HUDEP-2 (cell line): ENCODE results near the gene NPRL2.

Source experiments
- DNase-seq, 76 experiments: peaks; one replicate each; lab custom pipeline; 2025; ENCODE audit not compliant: unreplicated experiment in 76 of 76; lab: John Stamatoyannopoulos, UW

Gene NPRL2

GRCh38 chr3:50374363-50375257 is 24.0 kb upstream of the NPRL2 start:
- DNase-seq = no peak

GRCh38 chr3:50373146-50374051 is 22.8 kb upstream of the NPRL2 start:
- no peak for DNase-seq

- DNase-seq = peak in 70 of 76 experiments; percentile 12 to 86 (median 66)
Measured at GRCh38 chr3:50372349-50372748, 21.8 kb upstream of the NPRL2 start.

- peak in 32 of 76 experiments; percentile 5 to 62 (median 32) for DNase-seq
Measured at GRCh38 chr3:50371133-50371685, 20.6 kb upstream of the NPRL2 start.

- DNase-seq = peak in 42 of 76 experiments; percentile 10 to 67 (median 32)
Measured at GRCh38 chr3:50370594-50370993, 20.0 kb upstream of the NPRL2 start.

- DNase-seq = peak in 47 of 76 experiments; percentile 5 to 61 (median 35)
Measured at GRCh38 chr3:50369012-50369670, 18.6 kb upstream of the NPRL2 start.

GRCh38 chr3:50365842-50366220 is 15.3 kb upstream of the NPRL2 start:
- DNase-seq = no peak

- DNase-seq = peak in 71 of 76 experiments; percentile 4 to 87 (median 72)
Measured at GRCh38 chr3:50365080-50365841, 14.7 kb upstream of the NPRL2 start.

- DNase-seq = peak in 2 of 76 experiments; percentile 37 to 40
Measured at GRCh38 chr3:50364573-50365079, 14.1 kb upstream of the NPRL2 start.

GRCh38 chr3:50359760-50360110 is 9.2 kb upstream of the NPRL2 start:
- no peak for DNase-seq

- DNase-seq = peak in 74 of 76 experiments; percentile 60 to 97 (median 93)
Measured at GRCh38 chr3:50358911-50359759, 8.6 kb upstream of the NPRL2 start, which contains the start of gene TMEM115. TMEM115 (minus strand) TSS chr3:50359521; CDS start chr3:50359063, 458 bp downstream.

GRCh38 chr3:50358355-50358910 is 7.9 kb upstream of the NPRL2 start:
- no peak for DNase-seq

GRCh38 chr3:50357481-50357880 is 6.9 kb upstream of the NPRL2 start:
- peak in 3 of 76 experiments; percentile 11 to 21 (median 13) for DNase-seq

GRCh38 chr3:50356553-50356952 is 6.0 kb upstream of the NPRL2 start:
- DNase-seq = peak in 71 of 76 experiments; percentile 30 to 84 (median 64)

- no peak for DNase-seq
Measured at GRCh38 chr3:50355829-50356552, 5.4 kb upstream of the NPRL2 start.

- DNase-seq = no peak
Measured at GRCh38 chr3:50354850-50355249, 4.3 kb upstream of the NPRL2 start.

- peak in 16 of 76 experiments; percentile 7 to 51 (median 28) for DNase-seq
Measured at GRCh38 chr3:50354186-50354764, 3.7 kb upstream of the NPRL2 start.
